BE2C (cell line): ENCODE measurements around the gene PPP1R36.

Experiments used
- DNase-seq: peaks from one replicate; pipeline ENCODE4 v3.0.0-alpha.2; 2020
- H3K27me3 ChIP-seq: fragments of 250-450 bp; sonication (Bioruptor Pico); 2 replicates; pipeline ENCODE4 v1.5.1; 2020; ENCODE audit warnings: mild to moderate bottlenecking
- H3K36me3 ChIP-seq: fragments of 250-450 bp; sonication (Bioruptor Pico); 2 replicates; pipeline ENCODE4 v1.5.1; 2020; ENCODE audit warnings: mild to moderate bottlenecking
- H3K4me1 ChIP-seq: fragments of 250-450 bp; sonication (Bioruptor Pico); 2 replicates; pipeline ENCODE4 v1.5.1; 2020
- H3K4me3 ChIP-seq: 2 replicates; pipeline ENCODE4 v1.5.1; 2011; ENCODE audit warnings: low read depth, low read length
- H3K9me3 ChIP-seq: fragments of 250-450 bp; sonication (Bioruptor Pico); 2 replicates; pipeline ENCODE4 v1.5.1; 2020
- CTCF ChIP-seq: IDR thresholded peaks from 2 replicates; pipeline ENCODE4 v1.5.1; 2012; ENCODE audit warnings: mild to moderate bottlenecking, low read depth, low read length

PPP1R36 gene

DNA sequence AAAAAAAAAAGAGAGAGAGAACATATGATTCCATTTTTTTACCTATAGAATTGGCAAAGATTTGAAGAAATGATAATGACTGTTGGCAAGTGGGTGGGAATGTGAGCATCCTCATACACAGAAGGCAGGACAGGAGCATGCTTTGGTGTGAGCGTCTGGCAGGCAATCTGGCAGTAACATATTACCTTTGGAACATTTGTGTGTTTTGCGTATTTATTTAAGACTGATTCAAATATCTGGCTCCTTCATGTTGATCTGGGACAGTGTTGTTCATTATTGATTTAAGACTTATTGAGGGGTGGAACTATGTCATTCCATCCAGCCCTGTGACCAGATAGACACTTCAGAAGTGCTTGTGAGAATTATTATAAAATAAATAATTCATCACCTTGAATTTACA, 53.1 kb downstream of the PPP1R36 start:
- H3K4me1 ChIP-seq: no peaks in the 10 kb centered on the region
- DNase-seq: no peak
- H3K27me3 ChIP-seq: no peaks in the 10 kb centered on the region
- H3K36me3 ChIP-seq: no peaks in the 10 kb centered on the region
- H3K9me3 ChIP-seq: no peaks in the 10 kb centered on the region
- no peak overlapping the region for H3K4me3 ChIP-seq
- TF ChIP-seq CTCF: no peak

- no peak for TF ChIP-seq CTCF
- DNase-seq: no peak
- no peak overlapping the region for H3K4me3 ChIP-seq
- H3K27me3 ChIP-seq: no peaks in the 10 kb centered on the region
- H3K9me3 ChIP-seq: no peaks in the 10 kb centered on the region
- no peaks in the 10 kb centered on the region for H3K36me3 ChIP-seq
- H3K4me1 ChIP-seq: no peaks in the 10 kb centered on the region
These were observed 54.2 kb downstream of the PPP1R36 start for GRCh38 chr14:64604001-64604400.

- DNase-seq: no peak
- no peaks in the 10 kb centered on the region for H3K27me3 ChIP-seq
- TF ChIP-seq CTCF: no peak
- H3K9me3 ChIP-seq: no peaks in the 10 kb centered on the region
- H3K4me1 ChIP-seq: no peaks in the 10 kb centered on the region
- no peak overlapping the region for H3K4me3 ChIP-seq
- no peaks in the 10 kb centered on the region for H3K36me3 ChIP-seq
These were observed 55.1 kb downstream of the PPP1R36 start for GRCh38 chr14:64604881-64605280.

DNA sequence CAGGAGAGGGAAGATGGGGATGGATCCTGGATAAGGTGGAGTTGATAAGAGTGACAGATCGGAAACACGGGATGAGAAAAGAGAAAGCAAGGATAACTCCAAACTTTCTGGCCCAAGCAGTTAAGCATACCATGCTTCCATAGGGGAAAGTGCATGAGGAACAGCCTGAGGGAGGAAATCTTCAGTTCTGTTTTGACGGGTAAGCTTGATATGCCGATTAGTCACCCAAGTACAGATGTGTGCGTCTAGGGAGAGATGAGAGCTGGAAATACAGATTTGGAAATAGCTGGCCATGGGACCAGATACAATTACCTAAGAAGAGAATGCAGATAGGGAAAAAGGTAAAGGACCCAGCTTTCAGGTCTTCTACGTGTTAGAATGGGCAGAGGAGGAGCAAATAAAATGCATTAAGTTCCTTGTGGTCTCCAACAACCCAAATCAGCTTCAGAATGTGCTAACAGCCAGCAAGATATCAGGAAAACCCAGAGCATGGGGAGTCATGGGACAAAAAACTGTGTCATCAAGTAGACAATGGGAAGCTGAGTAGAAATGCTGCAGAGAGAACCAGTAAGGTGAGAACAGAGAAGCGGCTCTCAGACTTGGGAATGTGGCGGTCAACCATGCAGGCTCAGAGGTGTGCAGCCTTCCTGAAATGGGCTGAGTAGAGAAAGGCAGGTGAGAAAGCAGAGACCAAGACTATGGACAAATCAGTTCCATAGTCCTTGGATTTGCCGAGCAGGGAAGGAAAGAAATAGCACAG, 56.3 kb downstream of the PPP1R36 start:
- DNase-seq: no peak

DNA sequence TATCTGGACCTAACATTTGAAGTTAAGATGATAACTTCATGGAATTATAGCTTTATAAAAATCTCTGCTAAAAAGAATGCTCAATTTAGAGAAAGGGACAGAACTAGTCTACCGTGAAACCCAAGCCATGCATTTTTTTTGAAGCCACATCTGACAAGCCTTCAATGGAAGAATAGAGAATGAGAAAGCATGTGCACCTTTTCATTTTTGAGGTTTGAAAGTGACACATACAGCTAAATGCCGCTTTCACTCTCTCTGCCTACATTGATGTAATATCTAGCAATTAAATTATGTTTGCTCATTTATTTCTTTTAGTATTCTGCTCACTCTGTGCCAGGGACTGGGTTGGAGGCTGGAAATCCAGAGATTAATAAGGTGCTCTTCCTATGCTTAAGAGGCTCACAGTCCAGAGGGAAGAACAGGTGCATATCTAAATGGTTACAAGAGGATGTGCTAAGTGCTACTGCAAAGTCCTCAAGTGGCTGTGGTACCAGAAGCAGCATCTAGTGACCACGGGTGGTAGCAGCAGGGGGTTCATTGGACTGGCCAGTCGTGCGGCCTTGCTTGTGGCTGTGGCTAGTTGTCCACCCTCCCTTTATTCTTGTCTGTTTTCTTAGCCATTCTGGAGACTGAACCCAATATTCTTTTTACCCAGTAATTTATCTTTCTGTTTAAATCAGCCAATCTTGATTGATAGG, 60.4 kb downstream of the PPP1R36 start:
- H3K4me3 ChIP-seq: no peak overlapping the region
- no peaks in the 10 kb centered on the region for H3K4me1 ChIP-seq
- no peaks in the 10 kb centered on the region for H3K36me3 ChIP-seq
- no peak for DNase-seq
- H3K9me3 ChIP-seq: 0 out of 2 replicates have a peak, but pooled peaks cover 4% of the 10 kb centered on the region
- TF ChIP-seq CTCF: no peak
- no peaks in the 10 kb centered on the region for H3K27me3 ChIP-seq

More for the DNA sequence above, 56.3 kb downstream of the PPP1R36 start:
- Histone ChIP-seq H3K36me3 (no peaks in the 10 kb centered on the region), H3K27me3 (no peaks in the 10 kb centered on the region), H3K9me3 (no peaks in the 10 kb centered on the region), H3K4me3 (no peak overlapping the region), H3K4me1 (no peaks in the 10 kb centered on the region)
- no peak for TF ChIP-seq CTCF
